Left hindlimb (tissue), 1 donor: ENCODE results near the gene SLC2A1.

ENCODE experiments used
- DNase-seq: peaks from one replicate; pipeline ENCODE4 v3.0.0-alpha.2; 2018

Gene SLC2A1

GRCh38 chr1:42957880-42958487, 684 bp downstream of the SLC2A1 start:
- DNase-seq = peak; percentile 85

DNA sequence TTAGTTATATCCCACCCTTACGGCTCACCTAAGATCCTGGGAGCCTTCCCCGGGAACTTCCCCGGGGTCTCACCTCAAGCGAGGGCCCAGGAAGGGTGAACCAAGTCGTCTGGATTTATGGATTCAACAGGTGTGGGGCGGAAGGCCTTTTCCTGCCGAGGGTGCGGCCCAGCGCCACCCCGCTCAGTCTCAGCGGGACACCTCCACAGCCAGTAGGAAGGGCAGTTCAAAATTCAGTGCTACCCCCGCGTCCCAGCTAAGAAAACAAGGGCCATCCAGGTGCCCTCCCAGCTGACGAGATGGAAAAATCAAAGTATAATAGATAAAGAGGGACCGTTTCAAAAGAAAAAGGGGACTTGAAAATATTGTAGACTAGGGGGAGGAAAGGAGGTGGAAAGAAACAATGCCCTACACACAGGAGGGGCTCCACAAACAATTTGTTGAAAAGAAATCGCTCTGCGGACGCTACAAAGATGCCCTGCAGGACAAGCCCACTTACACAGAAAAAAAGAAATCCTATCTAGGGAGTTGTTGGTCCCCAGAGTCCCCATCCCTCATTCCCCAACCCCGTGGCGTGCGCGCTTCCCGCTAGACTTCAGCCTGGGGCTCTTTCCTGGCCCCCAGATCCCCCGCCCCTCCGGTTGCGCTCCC, 1.3 kb downstream of the SLC2A1 start:
- DNase-seq = peak; percentile 29

- DNase-seq = peak; percentile 4
Observed at GRCh38 chr1:42956739-42957138, 1.9 kb downstream of the SLC2A1 start.

DNA sequence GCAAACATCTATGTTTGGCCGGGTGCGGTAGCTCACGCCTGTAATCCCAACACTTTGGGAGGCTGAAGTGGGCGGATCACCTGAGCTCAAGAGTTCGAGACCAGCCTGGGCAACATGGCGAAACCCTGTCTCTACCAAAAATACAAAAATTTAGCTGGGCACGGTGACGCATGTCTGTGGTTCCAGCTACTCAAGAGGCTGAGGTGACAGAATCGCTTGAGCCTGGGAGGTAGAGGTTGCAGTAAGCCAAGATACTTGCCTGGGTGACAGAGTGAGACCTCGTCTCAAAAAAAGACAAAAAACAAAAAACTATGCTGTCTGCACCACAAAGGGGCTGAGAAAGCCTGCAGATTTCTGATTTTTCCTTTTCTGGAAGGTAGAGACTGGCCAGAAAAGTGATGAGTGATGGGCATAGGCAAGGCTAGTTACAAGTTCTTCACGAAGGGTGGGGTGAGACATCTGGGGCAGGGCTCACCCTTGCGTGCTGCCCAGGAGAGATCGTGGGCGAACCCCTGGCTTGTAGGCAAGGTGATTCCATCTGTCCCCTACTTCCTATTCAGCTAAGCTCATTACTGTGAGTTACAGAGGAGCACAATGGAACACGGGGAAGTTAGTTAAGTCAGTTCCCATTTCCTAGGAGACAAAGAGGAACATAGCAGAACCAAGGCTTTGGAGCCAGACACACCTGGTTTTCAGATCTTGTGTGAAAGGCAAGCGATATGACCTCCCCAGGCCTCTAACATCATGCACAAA, 3.2 kb downstream of the SLC2A1 start:
- peak; percentile 17 for DNase-seq

DNA sequence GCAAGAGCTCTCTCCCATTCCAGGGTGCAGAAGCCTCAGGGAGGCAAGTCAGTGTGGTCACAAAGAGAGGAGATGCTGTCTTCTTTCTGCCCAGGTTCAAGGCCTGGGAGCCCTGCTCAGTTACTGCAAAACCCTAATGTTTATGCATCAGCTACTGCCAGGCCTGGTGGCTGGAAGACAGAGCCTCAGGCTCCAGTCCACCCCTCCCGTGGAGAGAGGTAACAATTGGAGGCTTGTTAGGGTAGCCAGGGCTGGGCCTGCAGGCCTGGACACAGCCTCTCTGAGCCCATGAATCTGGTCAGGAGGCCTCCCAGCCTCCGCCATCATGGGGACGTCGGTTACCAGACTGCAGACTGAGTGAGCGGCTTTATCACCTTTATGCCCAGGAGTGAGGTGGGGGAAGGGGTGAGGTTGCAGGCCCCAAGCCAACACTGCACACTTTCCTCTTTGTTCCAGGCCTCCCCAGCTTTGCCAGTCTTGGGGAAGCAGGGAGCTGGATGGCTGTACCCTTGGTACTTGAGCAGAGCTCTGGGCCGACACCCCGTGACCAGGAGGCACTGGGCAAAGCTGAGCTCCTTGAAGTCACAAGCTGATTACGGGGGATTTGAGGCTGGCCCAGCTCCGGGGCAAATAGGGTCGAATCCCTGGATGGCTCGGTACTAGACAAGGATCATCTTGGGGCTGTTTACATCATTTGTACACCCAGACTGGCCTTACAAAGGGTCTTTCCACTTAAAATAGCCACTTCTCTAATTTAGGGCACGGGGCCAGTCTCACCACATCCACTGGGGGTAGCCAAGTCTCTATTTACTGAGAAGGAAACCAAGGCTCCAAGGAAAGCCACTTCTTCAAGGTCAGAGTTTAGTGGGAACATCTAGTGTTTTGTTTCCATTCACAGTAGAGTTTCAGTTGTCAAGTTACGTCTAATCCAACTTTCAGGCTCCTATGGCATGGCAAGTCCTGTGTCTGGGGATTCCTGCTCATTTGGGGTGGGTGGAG, 5.2 kb downstream of the SLC2A1 start:
- peak; percentile 30 for DNase-seq

DNA sequence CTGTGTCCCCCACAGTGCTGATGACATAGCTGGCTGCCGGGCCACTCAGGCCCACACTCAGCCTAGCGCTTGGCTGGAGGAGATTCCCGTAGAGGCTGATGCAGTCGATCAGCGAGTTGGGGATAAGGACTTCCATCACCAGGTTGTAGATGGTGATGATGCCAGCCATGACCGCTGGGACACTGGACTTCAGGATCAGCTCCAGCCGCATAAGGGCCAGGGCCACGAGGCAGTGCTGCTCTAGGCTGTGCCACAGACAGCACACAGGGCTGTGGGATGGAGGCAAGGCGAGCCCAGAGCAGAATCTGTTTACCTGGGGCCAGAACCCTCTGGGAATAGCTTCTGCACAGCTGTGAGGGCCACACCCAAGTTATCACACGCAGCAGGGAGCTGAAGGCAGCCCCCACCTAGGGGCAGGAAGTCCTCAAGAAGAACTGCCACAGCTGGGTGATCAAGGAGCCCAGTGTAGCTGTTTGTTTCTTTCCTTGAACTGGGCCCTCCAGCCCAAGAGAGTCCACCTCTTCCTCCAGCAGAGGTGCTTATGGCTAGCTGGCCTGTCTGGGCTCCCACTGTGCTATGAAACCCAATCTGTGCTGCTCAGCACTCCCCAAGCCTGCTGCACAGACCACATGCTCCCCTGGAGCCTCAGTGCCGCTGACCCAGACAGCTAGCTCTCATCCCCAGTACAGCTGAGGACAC, 6.2 kb downstream of the SLC2A1 start:
- DNase-seq = peak; percentile 19

- peak; percentile 2 for DNase-seq
Observed at GRCh38 chr1:42951588-42951987, 7.1 kb downstream of the SLC2A1 start.

- DNase-seq = peak; percentile 15
Observed at GRCh38 chr1:42950116-42950481, 8.6 kb downstream of the SLC2A1 start.

GRCh38 chr1:42949312-42950115, 9.2 kb downstream of the SLC2A1 start:
- DNase-seq = peak; percentile 18

GRCh38 chr1:42947965-42948732, 10.5 kb downstream of the SLC2A1 start:
- DNase-seq = peak; percentile 23

DNA sequence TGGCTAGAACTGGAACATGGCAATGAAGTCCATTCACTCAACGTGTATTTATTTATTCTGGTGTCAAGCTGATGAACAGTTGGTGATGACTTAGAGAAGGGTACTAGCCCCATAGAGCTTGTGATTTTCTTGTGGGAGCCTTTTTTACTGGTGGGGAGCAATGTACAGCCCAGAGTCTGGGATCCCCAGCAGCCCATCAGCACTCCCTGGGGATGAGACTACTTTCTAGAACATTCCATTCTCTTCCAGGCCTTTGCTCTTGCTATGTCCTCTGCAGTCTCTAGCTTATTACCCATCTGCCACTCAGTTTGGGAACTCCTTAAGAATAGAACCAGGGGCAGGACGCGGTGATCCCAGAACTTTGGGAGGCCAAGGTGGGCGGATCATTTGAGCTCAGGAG, 11.6 kb downstream of the SLC2A1 start:
- DNase-seq = no peak

GRCh38 chr1:42946120-42946898, 12.4 kb downstream of the SLC2A1 start:
- peak; percentile 29 for DNase-seq

DNA sequence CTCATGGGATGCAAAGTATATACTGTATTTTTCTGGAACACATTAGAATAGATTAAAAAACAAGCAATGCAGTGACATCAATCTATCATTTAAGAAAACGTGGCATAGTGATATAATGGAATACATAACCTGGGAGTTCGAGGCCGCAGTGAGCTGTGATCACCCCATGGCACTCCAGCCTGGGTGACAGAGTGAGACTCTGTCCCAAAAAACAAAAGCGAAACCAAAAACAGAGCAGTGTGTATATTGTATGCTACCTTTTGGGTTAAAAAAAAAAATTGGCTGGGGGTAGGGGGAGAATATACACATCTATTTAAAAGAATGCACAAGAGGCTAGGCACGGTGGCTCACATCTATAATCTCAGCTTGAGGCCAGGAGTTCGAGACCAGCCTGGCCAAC, 13.5 kb downstream of the SLC2A1 start:
- no peak for DNase-seq

DNA sequence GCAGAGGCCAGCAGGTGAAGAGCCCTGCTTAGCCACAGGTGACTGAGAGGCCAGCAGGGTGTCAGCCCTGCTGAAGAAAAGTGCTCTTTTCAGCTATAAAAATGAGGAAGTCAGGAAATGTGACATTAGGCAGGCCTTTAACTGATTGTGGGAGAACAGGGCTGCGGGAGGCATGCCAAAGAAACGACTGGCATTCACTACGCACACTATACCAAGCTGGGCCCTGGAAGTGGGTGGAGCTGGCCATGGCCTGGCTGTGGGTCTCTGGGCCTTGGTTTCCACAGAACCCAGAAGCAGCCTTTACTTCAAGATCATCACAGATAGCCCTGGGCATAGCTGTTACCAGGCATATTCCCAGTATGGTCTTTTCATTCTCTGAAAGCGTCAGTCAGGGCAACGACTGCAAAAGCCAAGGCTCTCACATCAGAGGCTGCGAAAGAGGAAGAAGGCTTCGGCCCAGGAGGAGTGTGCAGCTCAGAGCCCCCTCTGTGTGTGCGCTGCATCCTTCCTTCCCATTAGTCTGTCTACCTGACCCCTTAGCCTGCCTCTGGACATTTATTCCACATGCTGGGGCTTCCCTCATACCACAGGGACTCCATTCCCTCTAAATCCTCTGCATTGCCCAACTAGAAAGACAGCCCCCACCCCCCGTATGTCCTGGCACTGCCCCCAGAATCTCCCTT, 14.3 kb downstream of the SLC2A1 start:
- DNase-seq = peak; percentile 30

DNA sequence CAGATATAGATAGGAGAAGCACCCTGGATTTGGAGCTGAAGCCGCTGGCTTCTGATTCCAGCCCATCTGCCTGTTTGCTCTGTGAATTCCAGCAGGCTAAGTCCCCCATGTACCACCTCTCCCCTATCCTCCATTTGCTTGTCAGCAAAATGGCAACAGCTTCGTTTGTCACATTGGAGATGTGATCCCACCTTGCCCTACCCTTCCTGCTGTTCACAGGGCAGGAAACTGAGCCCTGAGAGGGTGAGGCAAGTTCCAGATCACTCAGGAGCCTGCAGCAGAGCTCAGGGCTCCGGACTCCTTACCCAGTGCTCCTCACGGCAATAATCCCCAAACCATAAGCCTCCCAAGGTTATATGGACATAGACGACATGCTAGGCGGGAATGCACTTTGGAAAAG, 14.9 kb downstream of the SLC2A1 start:
- DNase-seq = no peak

DNA sequence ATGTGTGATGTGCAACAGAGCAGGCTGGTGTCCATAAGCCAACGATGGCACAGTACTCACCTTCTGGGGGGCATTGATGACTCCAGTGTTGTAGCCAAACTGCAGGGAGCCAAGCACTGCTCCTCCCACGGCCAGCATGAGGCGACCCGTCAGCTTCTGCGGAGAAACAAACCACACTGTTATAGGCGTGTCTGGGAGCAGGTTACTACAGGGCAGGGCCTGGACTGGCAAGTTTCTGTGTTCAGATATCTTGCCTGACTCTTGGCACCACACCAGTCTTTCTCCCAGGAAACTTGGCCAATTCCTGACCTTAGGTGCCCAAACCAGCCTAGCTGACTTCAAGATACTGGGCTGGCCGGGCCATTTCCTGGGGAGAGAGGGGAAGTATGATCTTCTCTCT, 15.5 kb downstream of the SLC2A1 start:
- DNase-seq = peak; percentile 22

GRCh38 chr1:42942444-42942843, 16.2 kb downstream of the SLC2A1 start:
- peak; percentile 13 for DNase-seq

GRCh38 chr1:42941640-42942330, 16.9 kb downstream of the SLC2A1 start:
- DNase-seq = peak; percentile 71
